H9 (cell line): ENCODE results near the gene PRUNE2. TPM values are rescaled to one million over a fixed set of nuclear protein-coding genes. Genes with fewer than 3 reads are reported as not detected.

ENCODE experiments used
- DNase-seq: peaks from one replicate; pipeline ENCODE4 v3.0.0-alpha.2; 2017
- H2AFZ ChIP-seq: one replicate; pipeline ENCODE4 v1.6.1; 2013; ENCODE audit warnings: mild to moderate bottlenecking, low read length, control low read depth, moderate library complexity
- H2AK5ac ChIP-seq: 2 replicates; pipeline ENCODE4 v1.6.1; 2013; ENCODE audit warnings: low read length, control low read depth, mixed read lengths; ENCODE audit not compliant: insufficient read length
- H2BK120ac ChIP-seq: one replicate; pipeline ENCODE4 v1.6.1; 2013; ENCODE audit warnings: low read depth, mild to moderate bottlenecking, low read length, control low read depth, inconsistent platforms; ENCODE audit not compliant: poor library complexity, severe bottlenecking
- H2BK12ac ChIP-seq: 2 replicates; pipeline ENCODE4 v1.6.1; 2013; ENCODE audit warnings: low read length, control low read depth, mixed read lengths, low read depth; ENCODE audit not compliant: insufficient read length
- H2BK15ac ChIP-seq: 2 replicates; pipeline ENCODE4 v1.6.1; 2013; ENCODE audit warnings: low read depth, low read length, control low read depth
- H2BK20ac ChIP-seq: one replicate; pipeline ENCODE4 v1.6.1; 2013; ENCODE audit warnings: low read depth, mild to moderate bottlenecking, low read length, control low read depth, inconsistent platforms; ENCODE audit not compliant: poor library complexity, severe bottlenecking
- H2BK5ac ChIP-seq: 2 replicates; pipeline ENCODE4 v1.6.1; 2013; ENCODE audit warnings: low read length, control low read depth, mixed read lengths; ENCODE audit not compliant: insufficient read length
- H3K14ac ChIP-seq: 2 replicates; pipeline ENCODE4 v1.6.1; 2013; ENCODE audit warnings: low read length, control low read depth; ENCODE audit not compliant: insufficient read depth
- H3K18ac ChIP-seq: 2 replicates; pipeline ENCODE4 v1.6.1; 2013; ENCODE audit warnings: low read depth, mild to moderate bottlenecking, mixed read lengths, low read length, control low read depth; ENCODE audit not compliant: insufficient read length
- H3K23ac ChIP-seq: 2 replicates; pipeline ENCODE4 v1.6.1; 2013; ENCODE audit warnings: low read length, control low read depth, mixed read lengths, low read depth; ENCODE audit not compliant: insufficient read length
- H3K23me2 ChIP-seq: 2 replicates; pipeline ENCODE4 v1.6.1; 2013; ENCODE audit warnings: low read depth, mild to moderate bottlenecking, mixed read lengths, low read length, control low read depth; ENCODE audit not compliant: insufficient read length, poor library complexity, severe bottlenecking
- H3K27ac ChIP-seq: 2 replicates; pipeline ENCODE4 v1.5.1; 2013; ENCODE audit warnings: low read length, control low read depth, mixed read lengths, low read depth; ENCODE audit not compliant: insufficient read length
- H3K27me3 ChIP-seq: 2 replicates; pipeline ENCODE4 v1.6.1; 2013; ENCODE audit warnings: low read length, control low read depth, inconsistent platforms; ENCODE audit not compliant: insufficient read depth
- H3K4ac ChIP-seq: 2 replicates; pipeline ENCODE4 v1.6.1; 2013; ENCODE audit warnings: low read depth, mild to moderate bottlenecking, control low read depth, inconsistent platforms, low read length, moderate library complexity
- H3K4me1 ChIP-seq: 2 replicates; pipeline ENCODE4 v1.6.1; 2013; ENCODE audit warnings: low read length, control low read depth, inconsistent platforms; ENCODE audit not compliant: insufficient read depth
- H3K4me2 ChIP-seq: 2 replicates; pipeline ENCODE4 v1.6.1; 2013; ENCODE audit warnings: low read length, control low read depth, mixed read lengths; ENCODE audit not compliant: insufficient read length, insufficient read depth
- H3K56ac ChIP-seq: 2 replicates; pipeline ENCODE4 v1.6.1; 2013; ENCODE audit warnings: low read depth, mild to moderate bottlenecking, mixed read lengths, low read length, control low read depth; ENCODE audit not compliant: insufficient read length
- H3K79me1 ChIP-seq: 2 replicates; pipeline ENCODE4 v1.6.1; 2013; ENCODE audit warnings: low read depth, mild to moderate bottlenecking, moderate library complexity, low read length, control low read depth, inconsistent platforms; ENCODE audit not compliant: insufficient read depth, poor library complexity, severe bottlenecking
- H3K79me2 ChIP-seq: 2 replicates; pipeline ENCODE4 v1.6.1; 2013; ENCODE audit warnings: low read length, control low read depth, inconsistent platforms; ENCODE audit not compliant: insufficient read depth
- H3K9ac ChIP-seq: 2 replicates; pipeline ENCODE4 v1.6.1; 2013; ENCODE audit warnings: low read length, control low read depth, mixed read lengths; ENCODE audit not compliant: insufficient read length; ENCODE audit errors: extremely low read depth
- H3K9me3 ChIP-seq: one replicate; pipeline ENCODE4 v1.6.1; 2013; ENCODE audit warnings: low read depth, low read length, inconsistent platforms; ENCODE audit not compliant: control insufficient read depth
- H3T11ph ChIP-seq: one replicate; pipeline ENCODE4 v1.6.1; 2013; ENCODE audit warnings: mild to moderate bottlenecking, low read length, control low read depth, inconsistent platforms
- H4K20me1 ChIP-seq: one replicate; pipeline ENCODE4 v1.6.1; 2013; ENCODE audit not compliant: control insufficient read depth, insufficient read length, insufficient read depth
- H4K5ac ChIP-seq: 2 replicates; pipeline ENCODE4 v1.6.1; 2013; ENCODE audit warnings: low read depth, mild to moderate bottlenecking, mixed read lengths, low read length, control low read depth; ENCODE audit not compliant: insufficient read length
- H4K8ac ChIP-seq: replicated peaks from 2 replicates; pipeline ENCODE4 v1.6.1; 2013; ENCODE audit warnings: low read length, control low read depth, mixed read lengths, low read depth; ENCODE audit not compliant: insufficient read length
- H4K91ac ChIP-seq: 2 replicates; pipeline ENCODE4 v1.6.1; 2013; ENCODE audit warnings: low read depth, mild to moderate bottlenecking, moderate library complexity, mixed read lengths, low read length, control low read depth; ENCODE audit not compliant: insufficient read length
- H3K27ac Mint-ChIP-seq, 3 experiments: 2 replicates in 2 of 3; 3 replicates in 1 of 3; pipeline ENCODE4 v1.8.0; 2020 to 2021; ENCODE audit warnings: mixed read lengths in 3 of 3, mild to moderate bottlenecking in 1 of 3, moderate library complexity in 1 of 3
- H3K27me3 Mint-ChIP-seq: 2 replicates; pipeline ENCODE4 v1.8.0; 2021; ENCODE audit warnings: low read depth, mild to moderate bottlenecking, moderate library complexity, mixed read lengths
- H3K36me3 Mint-ChIP-seq, 3 experiments: 2 replicates in 2 of 3; 3 replicates in 1 of 3; pipeline ENCODE4 v1.8.0; 2020 to 2021; ENCODE audit warnings: low read depth in 3 of 3, mixed read lengths in 3 of 3; ENCODE audit not compliant: insufficient read depth in 1 of 3
- H3K4me1 Mint-ChIP-seq, 2 experiments: 2 replicates each; pipeline ENCODE4 v1.8.0; 2020; ENCODE audit warnings: mixed read lengths in 2 of 2
- H3K4me3 Mint-ChIP-seq, 2 experiments: 2 replicates in 1 of 2; 3 replicates in 1 of 2; pipeline ENCODE4 v1.8.0; 2020 to 2021; ENCODE audit warnings: mild to moderate bottlenecking in 2 of 2, mixed read lengths in 2 of 2, moderate library complexity in 1 of 2
- H3K9me3 Mint-ChIP-seq, 2 experiments: 2 replicates in 1 of 2; 3 replicates in 1 of 2; pipeline ENCODE4 v1.8.0; 2020; ENCODE audit warnings: mild to moderate bottlenecking in 2 of 2, mixed read lengths in 2 of 2, moderate library complexity in 1 of 2
- CTCF ChIP-seq: fragments of 200-600 bp; sonication (generic); conservative IDR thresholded peaks from 3 replicates; pipeline ENCODE4 v1.8.0; 2021; ENCODE audit warnings: antibody characterized with exemption, mild to moderate bottlenecking
- WGBS: extraction: QIAGEN DNeasy Blood & Tissue Kit; methylation state at CpG from one replicate; pipeline ENCODE4 v1.1.7; 2013; ENCODE audit warnings: missing lambda C conversion rate, low lambda C conversion rate, mixed read lengths; ENCODE audit not compliant: insufficient read length; ENCODE audit errors: extremely low coverage; 5-methylcytosine and 5-hydroxymethylcytosine counted together
- total RNA-seq: library from RNA; stranded (reverse); gene quantifications from 2 replicates; pipeline ENCODE4 v1.2.1, GENCODE V29; 2021

The PRUNE2 gene
- total RNA-seq, 1 experiment from 2014 or later = 12.1 TPM

GRCh38 chr9:76855015-76855414 lies 50.9 kb downstream of the PRUNE2 start:
- no peak overlapping the region for H4K5ac ChIP-seq
- no peak overlapping the region for H2BK20ac ChIP-seq
- WGBS = no CpG with 5 or more reads among the region's 1 CpG
- no peaks in the 10 kb centered on the region for H3K79me1 ChIP-seq
- Mint-ChIP-seq H3K9me3 (peaks cover 0 to 4% of the 10 kb centered on the region in 2 experiments; a peak in 3 of 5 replicates), H3K4me3 (no peak overlapping the region), H3K4me1 (peaks cover 3 to 10% of the 10 kb centered on the region in 2 experiments; a peak in 3 of 4 replicates), H3K27me3 (no peaks in the 10 kb centered on the region), H3K27ac (no peak overlapping the region), H3K36me3 (0 out of 7 replicates have a peak, but pooled peaks cover 0 to 4% (median 0%) of the 10 kb centered on the region in 3 experiments)
- H2BK15ac ChIP-seq = no peak overlapping the region
- H3K23me2 ChIP-seq = no peaks in the 10 kb centered on the region
- H3K27me3 ChIP-seq = no peaks in the 10 kb centered on the region
- no peak overlapping the region for H2AK5ac ChIP-seq
- no peak for TF ChIP-seq CTCF
- H3K4me2 ChIP-seq = no peak overlapping the region
- H3K56ac ChIP-seq = no peak overlapping the region
- H4K8ac ChIP-seq = no peak overlapping the region
- no peak overlapping the region for H4K91ac ChIP-seq
- H3K27ac ChIP-seq = no peak overlapping the region
- H2BK5ac ChIP-seq = no peak overlapping the region
- H3K14ac ChIP-seq = no peak overlapping the region
- no peak for DNase-seq
- no peak overlapping the region for H2BK120ac ChIP-seq
- H3K4ac ChIP-seq = no peak overlapping the region
- H3T11ph ChIP-seq = no peak overlapping the region
- no peak overlapping the region for H2AFZ ChIP-seq
- no peaks in the 10 kb centered on the region for H3K79me2 ChIP-seq
- H3K23ac ChIP-seq = no peak overlapping the region
- H3K9ac ChIP-seq = no peak overlapping the region
- H3K4me1 ChIP-seq = 0 out of 2 replicates have a peak, but pooled peaks cover 2% of the 10 kb centered on the region
- H4K20me1 ChIP-seq = no peaks in the 10 kb centered on the region
- no peak overlapping the region for H2BK12ac ChIP-seq
- no peaks in the 10 kb centered on the region for H3K9me3 ChIP-seq
- no peak overlapping the region for H3K18ac ChIP-seq
